GM19452 (cell line): Measurements from ENCODE around the gene CLRN3.

Source experiments
- ATAC-seq: cut with Tn5 transposase; IDR thresholded peaks from one replicate; pipeline ENCODE4 v1.9.1; 2021; ENCODE audit not compliant: unreplicated experiment

Gene CLRN3

GRCh38 chr10:127849921-127850320 is 42.8 kb downstream of the CLRN3 start:
- no peak for ATAC-seq

DNA sequence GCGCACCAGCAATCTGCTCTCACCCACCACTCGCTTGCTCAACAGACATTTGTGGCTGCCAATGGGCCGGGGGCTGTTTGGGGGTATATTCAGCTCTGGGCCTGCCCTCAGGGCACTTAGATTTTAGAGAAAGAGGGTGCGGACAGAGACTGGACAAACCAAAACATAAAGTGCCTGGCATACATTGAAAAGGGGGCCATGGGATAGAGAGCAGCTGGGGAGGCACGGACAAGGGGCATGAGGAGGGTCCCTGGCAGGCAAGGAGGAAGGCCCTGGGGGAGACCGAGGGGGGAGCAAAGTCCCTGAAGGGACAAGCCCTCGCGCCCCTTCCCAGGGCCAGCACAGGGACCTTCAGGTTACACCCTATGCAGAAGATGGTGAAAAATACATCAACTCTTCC is 43.5 kb downstream of the CLRN3 start:
- no peak for ATAC-seq

DNA sequence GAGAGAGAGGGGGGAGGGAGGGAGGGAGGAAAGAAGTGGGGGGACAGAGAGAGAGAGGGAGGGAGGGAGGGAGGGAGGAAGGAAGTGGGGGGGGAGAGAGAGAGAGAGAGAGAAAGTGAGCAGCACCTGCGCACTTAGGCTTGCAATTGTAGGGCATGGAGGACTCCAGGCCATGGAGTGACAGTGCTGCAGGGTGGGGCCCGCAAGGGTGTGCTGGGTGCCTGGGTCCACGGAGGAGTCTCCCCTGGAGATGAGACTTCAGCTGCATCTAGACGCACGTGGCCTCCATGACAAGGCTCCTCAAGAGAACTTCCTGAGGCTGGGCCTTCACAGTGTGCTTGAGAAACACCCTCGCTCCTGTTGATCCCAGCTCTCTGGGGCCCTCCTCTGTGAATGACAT is 44.5 kb downstream of the CLRN3 start:
- ATAC-seq: no peak

GRCh38 chr10:127845756-127846155 is 47.0 kb downstream of the CLRN3 start:
- ATAC-seq: no peak

- no peak for ATAC-seq
Observed at GRCh38 chr10:127840884-127841283, 51.9 kb downstream of the CLRN3 start.

DNA sequence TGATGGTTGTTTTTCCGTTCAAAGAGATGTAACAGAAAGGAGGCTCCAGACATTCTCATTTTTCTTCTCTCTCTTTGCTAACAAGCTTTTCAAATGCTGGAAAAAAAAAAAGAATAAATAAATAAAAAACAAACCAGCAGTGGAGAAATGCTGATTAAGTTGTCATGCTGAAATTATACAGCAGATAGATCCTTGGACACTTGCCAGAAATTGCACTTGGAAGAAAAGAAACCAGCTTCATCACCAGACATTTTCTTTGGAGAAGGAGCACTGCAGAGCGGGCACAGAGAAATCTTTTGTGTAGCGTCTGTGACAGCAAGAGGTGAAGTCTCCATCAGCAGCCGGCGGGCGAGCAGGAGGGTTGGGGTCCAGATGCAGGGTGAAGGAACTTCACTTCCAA is 55.8 kb downstream of the CLRN3 start:
- no peak for ATAC-seq

DNA sequence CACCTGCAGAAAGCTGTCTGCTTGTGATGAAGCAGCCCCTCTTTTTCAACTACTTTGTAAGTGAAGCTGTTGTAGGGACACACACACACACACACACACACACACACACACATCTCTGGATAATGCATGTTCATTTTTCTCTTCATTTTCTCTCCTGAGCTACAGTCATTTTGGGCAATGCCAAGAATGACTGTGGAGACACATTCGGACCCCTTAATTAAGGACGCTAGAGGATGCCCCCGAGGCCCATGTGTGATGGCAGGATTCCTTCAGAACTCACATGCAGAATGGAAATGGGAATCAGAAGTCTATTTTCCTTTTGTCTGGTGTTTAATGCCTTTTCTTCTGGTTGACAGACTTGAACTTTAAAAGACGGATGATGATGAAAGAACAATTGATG is 56.6 kb downstream of the CLRN3 start:
- ATAC-seq: no peak

DNA sequence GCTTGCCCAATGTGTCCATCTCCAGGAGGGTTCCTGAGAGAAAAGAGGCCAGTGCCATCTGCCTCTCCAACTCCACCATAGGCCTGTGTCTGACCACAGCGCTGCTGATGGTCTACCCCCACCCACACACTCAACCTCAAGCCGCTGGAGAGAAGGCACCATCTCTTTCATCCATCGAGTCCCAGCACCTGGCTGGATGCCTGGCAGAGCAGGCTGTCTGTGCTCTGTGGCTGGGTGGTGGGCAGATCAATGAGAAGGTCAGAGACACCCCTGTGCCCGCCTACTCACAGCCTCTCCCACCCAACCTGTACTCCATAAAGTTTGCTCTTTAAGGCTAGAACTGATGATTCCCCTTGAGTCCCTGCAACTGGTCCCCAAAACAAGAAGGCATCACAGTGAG is 58.0 kb downstream of the CLRN3 start:
- no peak for ATAC-seq

DNA sequence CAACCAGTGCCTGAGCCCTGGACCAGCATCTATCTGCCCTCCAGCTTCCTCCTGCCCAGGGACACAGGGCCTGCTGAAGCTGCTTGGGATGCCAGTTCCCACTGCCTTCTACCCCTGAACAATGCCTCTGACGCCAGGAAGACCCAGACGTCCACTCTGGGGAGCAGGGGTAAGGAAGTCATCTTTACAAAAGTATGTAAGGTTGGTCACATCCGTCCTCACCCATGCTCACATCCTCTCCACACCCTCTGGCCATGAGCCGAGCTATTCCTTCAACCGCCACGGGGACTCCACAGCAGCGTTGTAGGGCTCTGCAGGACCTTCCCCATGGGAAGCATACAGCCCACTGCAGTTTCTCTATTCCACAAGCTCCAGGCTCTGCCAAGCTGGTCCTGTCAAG is 58.5 kb downstream of the CLRN3 start:
- ATAC-seq: no peak

- no peak for ATAC-seq
Observed at GRCh38 chr10:127833804-127834203, 58.9 kb downstream of the CLRN3 start.

- ATAC-seq: no peak
Observed at GRCh38 chr10:127832501-127832900, 60.2 kb downstream of the CLRN3 start.

GRCh38 chr10:127830414-127830813 is 62.3 kb downstream of the CLRN3 start:
- ATAC-seq: no peak
